ENCODE data around the gene TNRC18. TPM values are rescaled to one million over a fixed set of nuclear protein-coding genes. Genes with fewer than 3 reads are reported as not detected.

Gene TNRC18
- total RNA-seq, 1 experiment from 2014 or later: 159 TPM

- intact Hi-C loops (cut with micrococcal nuclease; ENCODE audit: unreplicated experiment): no loop called here
- no peaks in the 10 kb centered on the region for H3K4me1 ChIP-seq (replicated peaks; ENCODE audit: insufficient read depth)
- no peaks in the 10 kb centered on the region; the same call in 1 of the 2 replicates for H3K79me2 ChIP-seq (ENCODE audit: low read depth)
- no peaks in the 10 kb centered on the region for H3K9me3 ChIP-seq (ENCODE audit: insufficient read depth, low read depth)
- no TSS peak for BruUV-seq (replicated peaks)
- peaks cover 64% of the 10 kb centered on the region for H4K20me1 ChIP-seq (ENCODE audit: insufficient read depth)
- no peak overlapping the region for H2AFZ ChIP-seq
- H3K4me3 ChIP-seq: no peak overlapping the region
- H3K9me2 ChIP-seq (ENCODE audit: insufficient read depth): no peaks in the 10 kb centered on the region
- no peak overlapping the region for H3K27ac ChIP-seq
- H3F3A ChIP-seq (ENCODE audit: insufficient read depth, low read depth): peaks cover 31% of the 10 kb centered on the region; the same call in 1 of the 2 replicates
- TF ChIP-seq EZH2 (IDR thresholded peaks at IDR 0.05; ENCODE audit: low read depth) (no peak), CTCF (conservative IDR thresholded peaks at IDR 0.05) (no peak)
- no peak for DNase-seq
- H3K36me3 ChIP-seq (ENCODE audit: low read depth): no peaks in the 10 kb centered on the region
- POLR2A ChIA-PET (ENCODE audit: unreplicated experiment): no interaction called here
- CTCF ChIA-PET: no interaction called here
- H3K4me2 ChIP-seq: no peak overlapping the region
- H3K27me3 ChIP-seq (ENCODE audit: insufficient read depth, low read depth): no peaks in the 10 kb centered on the region
These were observed 18.3 kb upstream of the TNRC18 start for GRCh38 chr7:5441840-5442503.

- no peak overlapping the region for H3K27ac ChIP-seq
- DNase-seq: no peak
- POLR2A ChIA-PET (ENCODE audit: unreplicated experiment): interaction anchor here (0.6 kb wide), 1 partner anchor 43 kb away, joined by 4 read pairs; no protein-coding TSS in a partner anchor
- H3K9me2 ChIP-seq (ENCODE audit: insufficient read depth): no peaks in the 10 kb centered on the region
- no TSS peak for BruUV-seq (replicated peaks)
- H4K20me1 ChIP-seq (ENCODE audit: insufficient read depth): peaks cover 71% of the 10 kb centered on the region
- H2AFZ ChIP-seq: no peak overlapping the region
- no peak overlapping the region for H3K4me3 ChIP-seq
- H3K27me3 ChIP-seq (ENCODE audit: insufficient read depth, low read depth): no peaks in the 10 kb centered on the region
- CTCF ChIA-PET: no interaction called here
- intact Hi-C loops (cut with micrococcal nuclease; ENCODE audit: unreplicated experiment): no loop called here
- H3K79me2 ChIP-seq (ENCODE audit: low read depth): no peaks in the 10 kb centered on the region; the same call in 1 of the 2 replicates
- peaks cover 31% of the 10 kb centered on the region; the same call in 1 of the 2 replicates for H3F3A ChIP-seq (ENCODE audit: insufficient read depth, low read depth)
- H3K4me1 ChIP-seq (replicated peaks; ENCODE audit: insufficient read depth): no peaks in the 10 kb centered on the region
- TF ChIP-seq EZH2 (IDR thresholded peaks at IDR 0.05; ENCODE audit: low read depth) (no peak), CTCF (conservative IDR thresholded peaks at IDR 0.05) (no peak)
- H3K36me3 ChIP-seq (ENCODE audit: low read depth): no peaks in the 10 kb centered on the region
- H3K9me3 ChIP-seq (ENCODE audit: insufficient read depth, low read depth): no peaks in the 10 kb centered on the region
- H3K4me2 ChIP-seq: no peak overlapping the region
These were observed 16.2 kb upstream of the TNRC18 start for GRCh38 chr7:5439572-5440496.

GRCh38 chr7:5439209-5439571 lies 15.6 kb upstream of the TNRC18 start:
- Histone ChIP-seq H3K27ac (no peak overlapping the region), H3F3A (ENCODE audit: insufficient read depth, low read depth) (peaks cover 29% of the 10 kb centered on the region; the same call in 1 of the 2 replicates), H4K20me1 (ENCODE audit: insufficient read depth) (peaks cover 74% of the 10 kb centered on the region), H3K4me2 (no peak overlapping the region), H3K4me3 (no peak overlapping the region), H3K9me2 (ENCODE audit: insufficient read depth) (no peaks in the 10 kb centered on the region), H3K36me3 (ENCODE audit: low read depth) (no peaks in the 10 kb centered on the region), H2AFZ (no peak overlapping the region), H3K79me2 (ENCODE audit: low read depth) (no peaks in the 10 kb centered on the region; the same call in 1 of the 2 replicates), H3K9me3 (ENCODE audit: insufficient read depth, low read depth) (no peaks in the 10 kb centered on the region), H3K27me3 (ENCODE audit: insufficient read depth, low read depth) (no peaks in the 10 kb centered on the region), H3K4me1 (replicated peaks; ENCODE audit: insufficient read depth) (no peaks in the 10 kb centered on the region)
- TF ChIP-seq CTCF (conservative IDR thresholded peaks at IDR 0.05) (no peak), EZH2 (IDR thresholded peaks at IDR 0.05; ENCODE audit: low read depth) (no peak)
- CTCF ChIA-PET: no interaction called here
- intact Hi-C loops (cut with micrococcal nuclease; ENCODE audit: unreplicated experiment): no loop called here
- POLR2A ChIA-PET (ENCODE audit: unreplicated experiment): interaction anchor here (0.6 kb wide), 1 partner anchor 42 kb away, joined by 4 read pairs; no protein-coding TSS in a partner anchor
- no TSS peak for BruUV-seq (replicated peaks)
- no peak for DNase-seq
